NOMO-1 (cell line): Measurements from ENCODE around the gene BARX2.
"Not testable (repeated sequence)": the region's sequence is repeated elsewhere in the genome, so short reads cannot be mapped to it uniquely, and the experiment has no call there.

Experiments used
- DNase-seq, 2 experiments: peaks; one replicate each; lab custom pipeline; 2025; ENCODE audit not compliant: unreplicated experiment in 2 of 2; lab: John Stamatoyannopoulos, UW

The BARX2 gene

GRCh38 chr11:129375751-129376657, at the start of gene BARX2:
BARX2 (plus strand) TSS chr11:129375848; CDS start chr11:129376036, 188 bp downstream.
- DNase-seq = no peak

GRCh38 chr11:129326921-129327320, 48.7 kb upstream of the BARX2 start:
- no peak for DNase-seq

GRCh38 chr11:129327708-129328107, 47.9 kb upstream of the BARX2 start:
- peak; percentile 58 to 81 for DNase-seq

GRCh38 chr11:129328756-129329155, 46.9 kb upstream of the BARX2 start:
- DNase-seq = no peak

GRCh38 chr11:129331217-129331616, 44.4 kb upstream of the BARX2 start:
- DNase-seq = no peak

- peak; percentile 33 to 56 for DNase-seq
Measured at GRCh38 chr11:129331871-129332274, 43.8 kb upstream of the BARX2 start.

- DNase-seq = no peak
Measured at GRCh38 chr11:129333873-129334272, 41.8 kb upstream of the BARX2 start.

GRCh38 chr11:129344301-129344940, 31.2 kb upstream of the BARX2 start:
- not testable (repeated sequence) for DNase-seq

- no peak for DNase-seq
Measured at GRCh38 chr11:129346916-129347315, 28.7 kb upstream of the BARX2 start.

GRCh38 chr11:129348813-129349212, 26.8 kb upstream of the BARX2 start:
- DNase-seq = no peak

- DNase-seq = no peak
Measured at GRCh38 chr11:129352676-129353075, 23.0 kb upstream of the BARX2 start.

- no peak for DNase-seq
Measured at GRCh38 chr11:129354691-129355090, 21.0 kb upstream of the BARX2 start.

GRCh38 chr11:129359748-129360147, 15.9 kb upstream of the BARX2 start:
- DNase-seq = no peak

- peak; percentile 59 to 83 for DNase-seq
Measured at GRCh38 chr11:129364143-129364654, 11.4 kb upstream of the BARX2 start.

- no peak for DNase-seq
Measured at GRCh38 chr11:129365816-129366215, 9.8 kb upstream of the BARX2 start.

GRCh38 chr11:129366737-129367597, 8.7 kb upstream of the BARX2 start:
- DNase-seq = no peak

GRCh38 chr11:129368889-129369672, 6.6 kb upstream of the BARX2 start:
- no peak for DNase-seq

- DNase-seq = no peak
Measured at GRCh38 chr11:129370715-129371114, 4.9 kb upstream of the BARX2 start.

GRCh38 chr11:129372609-129373488, 2.8 kb upstream of the BARX2 start:
- DNase-seq = no peak
